Neuronal stem cell (in vitro differentiated cells): ENCODE results near the gene PSAT1.

ENCODE experiments used
- DNase-seq: peaks from one replicate; pipeline ENCODE4 v3.0.0-alpha.2; 2013; ENCODE audit warnings: low spot score
- H2AFZ ChIP-seq: one replicate; pipeline ENCODE4 v1.6.1; 2013; ENCODE audit warnings: mild to moderate bottlenecking, low read length, inconsistent platforms
- H2AK5ac ChIP-seq: 2 replicates; pipeline ENCODE4 v1.6.1; 2013; ENCODE audit warnings: low read depth, mild to moderate bottlenecking, inconsistent platforms, low read length, moderate library complexity, mixed read lengths
- H2BK120ac ChIP-seq: 2 replicates; pipeline ENCODE4 v1.6.1; 2013; ENCODE audit warnings: low read depth, mild to moderate bottlenecking, inconsistent platforms, low read length, moderate library complexity, mixed read lengths
- H2BK12ac ChIP-seq: one replicate; pipeline ENCODE4 v1.6.1; 2013; ENCODE audit warnings: low read length, inconsistent platforms
- H2BK15ac ChIP-seq: 2 replicates; pipeline ENCODE4 v1.6.1; 2013; ENCODE audit warnings: mild to moderate bottlenecking, low read length, inconsistent platforms, mixed read lengths
- H2BK5ac ChIP-seq: one replicate; pipeline ENCODE4 v1.6.1; 2013; ENCODE audit warnings: inconsistent platforms, mild to moderate bottlenecking, low read length, moderate library complexity
- H3K14ac ChIP-seq: one replicate; pipeline ENCODE4 v1.6.1; 2013; ENCODE audit warnings: low read length, inconsistent platforms
- H3K18ac ChIP-seq: 2 replicates; pipeline ENCODE4 v1.6.1; 2013; ENCODE audit warnings: low read length, inconsistent platforms
- H3K23ac ChIP-seq: 2 replicates; pipeline ENCODE4 v1.6.1; 2013; ENCODE audit warnings: low read depth, mild to moderate bottlenecking, mixed read lengths, low read length, inconsistent platforms; ENCODE audit not compliant: poor library complexity
- H3K27ac ChIP-seq: replicated peaks from 3 replicates; pipeline ENCODE4 v1.5.1; 2013; ENCODE audit warnings: low read length, inconsistent platforms
- H3K27me3 ChIP-seq, 3 experiments: 2 replicates each; pipeline ENCODE4 v1.6.1; 2013; ENCODE audit warnings: low read length in 3 of 3, mild to moderate bottlenecking in 2 of 3, inconsistent platforms in 1 of 3, low read depth in 1 of 3, mixed read lengths in 1 of 3, moderate library complexity in 1 of 3; ENCODE audit not compliant: control insufficient read depth in 3 of 3, insufficient read depth in 3 of 3
- H3K36me3 ChIP-seq, 2 donors: replicated peaks in 1 of 2; 2 replicates each; pipeline ENCODE4 v1.6.1; 2013; ENCODE audit warnings: low read length in 2 of 2; ENCODE audit not compliant: control insufficient read depth in 2 of 2, insufficient read depth in 2 of 2
- H3K4ac ChIP-seq: 2 replicates; pipeline ENCODE4 v1.6.1; 2013; ENCODE audit warnings: inconsistent platforms, mild to moderate bottlenecking, low read length, moderate library complexity
- H3K4me1 ChIP-seq, 2 donors: 1 replicate in 1 of 2; 2 replicates in 1 of 2; pipeline ENCODE4 v1.6.1; 2013; ENCODE audit warnings: low read length in 2 of 2, low read depth in 1 of 2; ENCODE audit not compliant: control insufficient read depth in 2 of 2, insufficient read depth in 1 of 2
- H3K4me2 ChIP-seq: one replicate; pipeline ENCODE4 v1.6.1; 2013; ENCODE audit warnings: mild to moderate bottlenecking, low read length, inconsistent platforms; ENCODE audit not compliant: insufficient read depth, poor library complexity, severe bottlenecking
- H3K4me3 ChIP-seq, 2 donors: 2 replicates each; pipeline ENCODE4 v1.5.1; 2013; ENCODE audit warnings: low read length in 2 of 2, mild to moderate bottlenecking in 2 of 2, inconsistent platforms in 1 of 2, moderate library complexity in 1 of 2
- H3K79me1 ChIP-seq: one replicate; pipeline ENCODE4 v1.6.1; 2013; ENCODE audit warnings: low read depth, mild to moderate bottlenecking, inconsistent platforms, low read length, moderate library complexity
- H3K9ac ChIP-seq: one replicate; pipeline ENCODE4 v1.6.1; 2013; ENCODE audit warnings: mild to moderate bottlenecking, low read depth, low read length, inconsistent platforms; ENCODE audit not compliant: poor library complexity
- H3K9me3 ChIP-seq, 2 donors: replicated peaks in 1 of 2; 2 replicates each; pipeline versions ENCODE3 to v1.6.1; 2013; ENCODE audit warnings: low read length in 2 of 2, mild to moderate bottlenecking in 2 of 2, inconsistent platforms in 1 of 2, low read depth in 1 of 2, mixed read lengths in 1 of 2, moderate library complexity in 1 of 2; ENCODE audit not compliant: control insufficient read depth in 2 of 2, insufficient read depth in 1 of 2
- H4K8ac ChIP-seq: one replicate; pipeline ENCODE4 v1.6.1; 2013; ENCODE audit warnings: low read depth, mild to moderate bottlenecking, inconsistent platforms, low read length, moderate library complexity
- H4K91ac ChIP-seq: one replicate; pipeline ENCODE4 v1.6.1; 2013; ENCODE audit warnings: low read length, low read depth, mild to moderate bottlenecking, inconsistent platforms; ENCODE audit not compliant: poor library complexity
- WGBS, 2 donors: extraction: QIAGEN DNeasy Blood & Tissue Kit; methylation state at CpG; one replicate each; pipeline ENCODE4 v1.1.7; 2013; ENCODE audit warnings: missing lambda C conversion rate in 2 of 2, mixed read lengths in 1 of 2; ENCODE audit not compliant: insufficient read length in 2 of 2, insufficient replicate concordance in 1 of 2; ENCODE audit errors: extremely low coverage in 2 of 2; 5-methylcytosine and 5-hydroxymethylcytosine counted together

PSAT1 gene

DNA sequence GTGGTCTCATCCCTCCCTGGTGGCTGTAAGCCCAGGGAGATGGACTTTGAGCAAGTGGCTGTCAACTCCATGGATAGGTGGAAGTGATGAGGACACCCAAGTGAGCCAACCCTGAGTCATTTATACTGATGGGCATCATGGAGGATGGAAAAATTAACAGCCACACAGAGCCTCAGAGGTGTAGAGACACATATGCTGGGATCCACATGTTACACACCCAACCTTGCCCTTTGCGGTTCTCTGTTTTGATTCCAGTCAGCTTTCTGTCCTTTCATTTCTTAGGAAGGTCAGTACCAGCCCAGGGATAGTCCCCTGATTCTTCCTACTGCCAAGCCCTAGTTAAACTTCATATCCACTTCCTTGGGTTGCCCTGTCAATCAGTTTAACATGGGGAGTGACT is 51.9 kb downstream of the PSAT1 start:
- no peak for DNase-seq
- no CpG with 5 or more reads among the region's 1 CpG for WGBS, 2 donors

DNA sequence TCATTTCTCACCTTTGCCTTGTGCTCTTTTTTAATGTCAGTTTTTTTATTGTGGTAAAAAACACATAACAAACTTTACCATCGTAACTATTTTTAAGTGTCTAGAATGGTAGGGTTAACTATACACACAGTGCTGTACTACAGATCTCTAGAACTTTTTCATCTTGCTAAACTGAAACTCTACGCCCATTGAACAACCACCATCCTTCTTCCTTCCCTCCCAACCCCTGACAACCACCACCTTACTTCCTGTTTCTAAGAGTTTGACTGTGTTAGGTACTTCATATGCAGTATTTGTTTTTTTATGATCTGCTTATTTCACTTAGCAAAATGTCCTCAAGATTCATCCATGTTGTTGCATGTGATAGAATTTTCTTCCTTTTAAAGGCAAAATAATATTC is 54.9 kb downstream of the PSAT1 start:
- DNase-seq = no peak
- Histone ChIP-seq H3K4me3 (no peak overlapping the region), H3K4me1 (no peaks in the 10 kb centered on the region), H2BK120ac (no peak overlapping the region), H3K23ac (no peak overlapping the region), H3K79me1 (no peaks in the 10 kb centered on the region), H2BK5ac (no peak overlapping the region), H2AK5ac (no peak overlapping the region), H2BK12ac (no peak overlapping the region), H3K9ac (no peak overlapping the region), H4K91ac (no peak overlapping the region), H4K8ac (no peak overlapping the region), H2AFZ (no peak overlapping the region), H3K36me3 (no peaks in the 10 kb centered on the region), H3K27me3 (no peaks in the 10 kb centered on the region), H3K4me2 (no peak overlapping the region), H3K14ac (no peak overlapping the region), H3K4ac (no peak overlapping the region), H3K27ac (no peak overlapping the region), H3K9me3 (no peaks in the 10 kb centered on the region), H3K18ac (no peak overlapping the region), H2BK15ac (no peak overlapping the region)
- no CpG with 5 or more reads among the region's 2 CpGs for WGBS, 2 donors

More for the DNA sequence above, 51.9 kb downstream of the PSAT1 start:
- Histone ChIP-seq H3K9me3 (no peaks in the 10 kb centered on the region), H2BK15ac (no peak overlapping the region), H2BK5ac (no peak overlapping the region), H3K18ac (no peak overlapping the region), H2AFZ (no peak overlapping the region), H2BK12ac (no peak overlapping the region), H3K4me2 (no peak overlapping the region), H3K27ac (no peak overlapping the region), H3K4me3 (no peak overlapping the region), H2BK120ac (no peak overlapping the region), H3K4me1 (no peaks in the 10 kb centered on the region), H4K91ac (no peak overlapping the region), H2AK5ac (no peak overlapping the region), H3K36me3 (no peaks in the 10 kb centered on the region), H3K23ac (no peak overlapping the region), H3K4ac (no peak overlapping the region), H3K9ac (no peak overlapping the region), H3K79me1 (no peaks in the 10 kb centered on the region), H3K14ac (no peak overlapping the region), H3K27me3 (no peaks in the 10 kb centered on the region), H4K8ac (no peak overlapping the region)

GRCh38 chr9:78354324-78354973 is 57.5 kb downstream of the PSAT1 start:
- no peak overlapping the region for H4K91ac ChIP-seq
- no peak overlapping the region for H3K9ac ChIP-seq
- no peak overlapping the region for H4K8ac ChIP-seq
- H3K36me3 ChIP-seq = no peaks in the 10 kb centered on the region
- H3K4me1 ChIP-seq = no peaks in the 10 kb centered on the region
- H3K18ac ChIP-seq = no peak overlapping the region
- no peak for DNase-seq
- no peak overlapping the region for H3K23ac ChIP-seq
- no peaks in the 10 kb centered on the region for H3K27me3 ChIP-seq
- H3K9me3 ChIP-seq = no peaks in the 10 kb centered on the region
- H2BK15ac ChIP-seq = no peak overlapping the region
- H3K27ac ChIP-seq = no peak overlapping the region
- no peak overlapping the region for H3K4me3 ChIP-seq
- no peak overlapping the region for H3K4me2 ChIP-seq
- H3K14ac ChIP-seq = no peak overlapping the region
- no peak overlapping the region for H3K4ac ChIP-seq
- H2BK12ac ChIP-seq = no peak overlapping the region
- H2AK5ac ChIP-seq = no peak overlapping the region
- no peaks in the 10 kb centered on the region for H3K79me1 ChIP-seq
- H2BK120ac ChIP-seq = no peak overlapping the region
- no peak overlapping the region for H2BK5ac ChIP-seq
- H2AFZ ChIP-seq = no peak overlapping the region

DNA sequence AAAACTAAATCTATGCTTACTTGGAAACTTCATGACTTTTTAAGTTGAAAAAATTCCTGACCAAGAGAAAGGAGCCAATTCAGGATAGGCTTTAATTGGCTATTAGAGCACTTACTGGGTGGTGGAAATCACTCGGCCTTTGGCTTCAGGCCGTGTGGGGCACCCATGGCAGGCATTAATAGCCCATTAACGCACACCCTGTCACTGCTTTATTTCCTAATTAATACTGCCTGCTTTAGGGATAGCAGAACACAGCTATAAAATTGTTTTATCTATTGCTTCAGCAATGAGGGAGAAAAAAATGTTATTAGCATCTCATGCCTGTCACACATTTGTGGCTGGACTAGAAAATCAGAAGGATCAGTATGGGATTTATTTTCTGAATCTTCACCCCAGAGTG is 58.1 kb downstream of the PSAT1 start:
- no peaks in the 10 kb centered on the region for H3K27me3 ChIP-seq
- no peaks in the 10 kb centered on the region for H3K79me1 ChIP-seq
- H2AFZ ChIP-seq = no peak overlapping the region
- H4K91ac ChIP-seq = no peak overlapping the region
- no peaks in the 10 kb centered on the region for H3K36me3 ChIP-seq
- no peak overlapping the region for H2AK5ac ChIP-seq
- H2BK15ac ChIP-seq = no peak overlapping the region
- H2BK120ac ChIP-seq = no peak overlapping the region
- H2BK12ac ChIP-seq = no peak overlapping the region
- no peak overlapping the region for H2BK5ac ChIP-seq
- no peak for DNase-seq
- H3K4me3 ChIP-seq = no peak overlapping the region
- H4K8ac ChIP-seq = no peak overlapping the region
- H3K18ac ChIP-seq = no peak overlapping the region
- WGBS, 2 donors = no CpG with 5 or more reads among the region's 3 CpGs
- H3K9me3 ChIP-seq = no peaks in the 10 kb centered on the region
- no peak overlapping the region for H3K23ac ChIP-seq
- no peaks in the 10 kb centered on the region for H3K4me1 ChIP-seq
- H3K14ac ChIP-seq = no peak overlapping the region
- H3K9ac ChIP-seq = no peak overlapping the region
- H3K27ac ChIP-seq = no peak overlapping the region
- no peak overlapping the region for H3K4ac ChIP-seq
- no peak overlapping the region for H3K4me2 ChIP-seq
